Panc1 (cell line): ENCODE data around the gene EMX1. TPM values are rescaled to one million over a fixed set of nuclear protein-coding genes. Genes with fewer than 3 reads are reported as not detected.

Experiments used
- ATAC-seq: fragments of 200-7000 bp; cut with Tn5 transposase; 2 replicates; pipeline ENCODE4 v1.9.1; 2020; ENCODE audit warnings: mild to moderate bottlenecking, moderate library complexity
- BruUV-seq: library from RNA; stranded (reverse); fragments of 400-500 nt; replicated peaks from 2 replicates; lab custom pipeline; 2021; lab: Mats Ljungman, UMichigan
- CTCF ChIA-PET: fragments of 300-600 bp; sonication (Branson Sonifier 250); formaldehyde crosslinking; loops from one replicate; lab custom pipeline; 2022; ENCODE audit warnings: antibody characterized with exemption; lab: Charles Lee
- POLR2A ChIA-PET: fragments of 300-600 bp; sonication (Branson Sonifier 250); formaldehyde crosslinking; loops from one replicate; lab custom pipeline; 2022; ENCODE audit warnings: antibody characterized with exemption; lab: Charles Lee
- DNase-seq: peaks from one replicate; pipeline ENCODE4 v3.0.0-alpha.2; 2010; ENCODE audit warnings: low read depth, low spot score
- H3K27ac ChIP-seq: 2 replicates; pipeline ENCODE4 v1.5.1; 2011; ENCODE audit warnings: mild to moderate bottlenecking, low read length, inconsistent platforms
- H3K27me3 ChIP-seq: fragments of 200-500 bp; sonication (Bioruptor generic); 2 replicates; pipeline ENCODE4 v1.6.0; 2014; ENCODE audit warnings: low read length, inconsistent platforms; ENCODE audit not compliant: control insufficient read depth, insufficient read depth
- H3K36me3 ChIP-seq: fragments of 200-500 bp; sonication (Bioruptor generic); 2 replicates; pipeline ENCODE4 v1.5.1; 2014; ENCODE audit warnings: inconsistent platforms, mild to moderate bottlenecking, low read length, moderate library complexity; ENCODE audit not compliant: control insufficient read depth, insufficient read depth
- H3K4me1 ChIP-seq: 2 replicates; pipeline ENCODE4 v1.5.1; 2011; ENCODE audit warnings: inconsistent platforms, mild to moderate bottlenecking, low read length, moderate library complexity; ENCODE audit not compliant: control insufficient read depth, insufficient read depth
- H3K4me3 ChIP-seq, 2 experiments: 2 replicates each; pipeline ENCODE4 v1.5.1; 2011 to 2012; ENCODE audit warnings: low read depth in 2 of 2, low read length in 2 of 2, mild to moderate bottlenecking in 2 of 2, inconsistent platforms in 1 of 2, moderate library complexity in 1 of 2
- H3K9me3 ChIP-seq: fragments of 200-500 bp; sonication (Bioruptor generic); 2 replicates; pipeline ENCODE4 v1.5.1; 2014; ENCODE audit warnings: low read depth, mild to moderate bottlenecking, inconsistent platforms, low read length, moderate library complexity; ENCODE audit not compliant: control insufficient read depth, insufficient read depth
- POLR2AphosphoS5 ChIP-seq: IDR thresholded peaks from 2 replicates; pipeline ENCODE4 v1.6.1; 2012; ENCODE audit warnings: mild to moderate bottlenecking, low read depth, low read length, moderate library complexity
- REST ChIP-seq, 2 experiments: IDR thresholded peaks; 2 replicates each; pipeline ENCODE4 v1.6.1; 2011 to 2012; ENCODE audit warnings: low read depth in 2 of 2, control low read depth in 1 of 2, low read length in 1 of 2, mild to moderate bottlenecking in 1 of 2, moderate library complexity in 1 of 2; ENCODE audit not compliant: insufficient read depth in 1 of 2
- SIN3A ChIP-seq: IDR thresholded peaks from 2 replicates; pipeline ENCODE4 v1.6.1; 2012; ENCODE audit warnings: low read depth, mild to moderate bottlenecking, low read length, moderate library complexity, borderline replicate concordance; ENCODE audit not compliant: insufficient read depth
- TCF7L2 ChIP-seq: IDR thresholded peaks from 2 replicates; pipeline ENCODE4 v1.6.1; 2011; ENCODE audit warnings: mild to moderate bottlenecking, low read depth, low read length, inconsistent platforms
- in situ Hi-C: cut with HindIII; loops from 2 replicates; pipeline ENCODE4 v1.10.0; 2016; ENCODE audit warnings: low sequenced_read_pairs, low pct_unique_long_range_greater_than_20kb
- intact Hi-C: fragments of 100-400 bp; cut with micrococcal nuclease; formaldehyde crosslinking; loops from one replicate; pipeline ENCODE4 v1.10.0; 2022; ENCODE audit not compliant: unreplicated experiment
- total RNA-seq: library from RNA; stranded (reverse); gene quantifications from one replicate; pipeline ENCODE4 v1.2.1, GENCODE V29; 2021; ENCODE audit not compliant: unreplicated experiment
- TF ChIP-seq, protein P1 (sequence below): fragments of 450-650 bp; IDR thresholded peaks from 2 replicates; pipeline ENCODE4 v1.5.1; 2017; ENCODE audit warnings: mild to moderate bottlenecking

Gene EMX1
- total RNA-seq, 1 experiment from 2014 or later, result 0.36 TPM

DNA sequence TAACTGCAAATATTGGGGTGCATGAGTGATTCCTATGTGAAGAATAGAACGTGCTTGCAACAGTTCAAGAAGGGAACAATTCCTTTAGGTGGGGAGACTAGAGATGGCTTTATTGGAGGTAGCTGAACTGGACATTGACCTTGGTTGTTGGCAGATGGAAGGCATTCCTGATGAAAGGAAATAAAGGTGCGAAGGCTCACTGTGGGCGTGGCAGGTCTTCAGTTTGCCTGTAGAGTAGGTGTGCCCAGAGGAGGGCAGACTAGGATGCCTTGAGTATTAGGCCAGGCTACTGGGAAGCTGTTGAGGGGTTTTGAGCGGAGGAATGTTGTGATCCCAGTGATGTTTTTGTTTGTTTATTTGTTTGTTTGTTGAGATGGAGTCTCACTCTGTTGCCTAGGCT is 27.3 kb upstream of the EMX1 start:
- in situ Hi-C loops (no loop called here), intact Hi-C loops (loop anchor here (5.0 kb wide), 2 partner anchors 272 to 287 kb away; no protein-coding TSS in a partner anchor)
- POLR2A ChIA-PET, result no interaction called here
- no peak overlapping the region for H3K4me3 ChIP-seq
- DNase-seq, result no peak
- no peaks in the 10 kb centered on the region for H3K27me3 ChIP-seq
- H3K27ac ChIP-seq, result no peak overlapping the region
- BruUV-seq, result no TSS peak
- TF ChIP-seq SIN3A (no peak), REST (IDR thresholded peaks at IDR 0.05; ENCODE audit: insufficient read depth in 1 of 2, low read depth in 2 of 2, low read length in 1 of 2) (no peak), POLR2AphosphoS5 (no peak), TCF7L2 (no peak)
- TF ChIP-seq, protein P1, sequence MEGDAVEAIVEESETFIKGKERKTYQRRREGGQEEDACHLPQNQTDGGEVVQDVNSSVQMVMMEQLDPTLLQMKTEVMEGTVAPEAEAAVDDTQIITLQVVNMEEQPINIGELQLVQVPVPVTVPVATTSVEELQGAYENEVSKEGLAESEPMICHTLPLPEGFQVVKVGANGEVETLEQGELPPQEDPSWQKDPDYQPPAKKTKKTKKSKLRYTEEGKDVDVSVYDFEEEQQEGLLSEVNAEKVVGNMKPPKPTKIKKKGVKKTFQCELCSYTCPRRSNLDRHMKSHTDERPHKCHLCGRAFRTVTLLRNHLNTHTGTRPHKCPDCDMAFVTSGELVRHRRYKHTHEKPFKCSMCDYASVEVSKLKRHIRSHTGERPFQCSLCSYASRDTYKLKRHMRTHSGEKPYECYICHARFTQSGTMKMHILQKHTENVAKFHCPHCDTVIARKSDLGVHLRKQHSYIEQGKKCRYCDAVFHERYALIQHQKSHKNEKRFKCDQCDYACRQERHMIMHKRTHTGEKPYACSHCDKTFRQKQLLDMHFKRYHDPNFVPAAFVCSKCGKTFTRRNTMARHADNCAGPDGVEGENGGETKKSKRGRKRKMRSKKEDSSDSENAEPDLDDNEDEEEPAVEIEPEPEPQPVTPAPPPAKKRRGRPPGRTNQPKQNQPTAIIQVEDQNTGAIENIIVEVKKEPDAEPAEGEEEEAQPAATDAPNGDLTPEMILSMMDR, result no peak
- no peak for ATAC-seq
- CTCF ChIA-PET, result no interaction called here
- H3K9me3 ChIP-seq, result no peaks in the 10 kb centered on the region
- peaks cover 18% of the 10 kb centered on the region for H3K4me1 ChIP-seq
- H3K36me3 ChIP-seq, result no peaks in the 10 kb centered on the region; the same call in 1 of the 2 replicates

DNA sequence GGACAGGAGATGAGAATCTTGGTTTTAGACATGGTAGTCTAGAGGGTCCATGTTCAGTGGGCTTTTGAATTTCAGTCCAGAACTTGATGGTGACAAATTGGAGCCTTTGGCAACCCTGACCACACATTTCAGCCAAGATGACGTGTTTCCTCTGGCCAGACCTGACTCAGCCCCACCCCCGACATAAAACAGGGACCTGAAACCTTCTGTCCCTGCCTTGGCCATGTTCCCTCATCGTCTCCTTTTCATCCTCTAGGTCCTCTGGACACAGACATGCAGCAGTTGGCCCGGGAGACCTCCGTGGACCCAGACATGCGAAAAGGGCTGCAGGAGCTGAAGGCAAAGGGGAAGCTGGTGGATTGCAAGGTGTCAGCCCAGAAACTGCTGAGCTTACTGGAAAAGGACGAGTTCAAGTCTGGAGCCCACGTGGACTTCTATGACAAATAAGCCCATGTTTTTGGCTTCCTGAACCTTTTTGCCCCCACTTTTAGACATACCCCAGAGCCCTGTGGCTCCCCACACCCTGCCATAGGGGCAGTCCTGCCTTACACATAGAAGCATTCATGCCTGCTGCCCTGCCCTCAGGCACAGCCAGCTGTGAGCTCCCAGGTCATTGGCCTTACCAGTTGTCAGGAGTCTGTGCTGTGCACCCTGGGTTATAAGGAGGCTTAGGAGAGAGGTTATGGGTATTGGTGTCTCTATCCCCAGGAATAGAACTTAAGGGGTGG is 26.1 kb upstream of the EMX1 start:
- BruUV-seq, result TSS peak; percentile 83
- no peak overlapping the region for H3K4me3 ChIP-seq
- TF ChIP-seq TCF7L2 (no peak), SIN3A (no peak), POLR2AphosphoS5 (no peak), REST (IDR thresholded peaks at IDR 0.05; ENCODE audit: insufficient read depth in 1 of 2, low read depth in 2 of 2, low read length in 1 of 2) (no peak)
- TF ChIP-seq, protein P1, result no peak
- H3K9me3 ChIP-seq, result no peaks in the 10 kb centered on the region
- H3K4me1 ChIP-seq, result peaks cover 18% of the 10 kb centered on the region
- CTCF ChIA-PET, result no interaction called here
- H3K36me3 ChIP-seq, result no peaks in the 10 kb centered on the region; the same call in 1 of the 2 replicates
- H3K27me3 ChIP-seq, result no peaks in the 10 kb centered on the region
- no peak for DNase-seq
- intact Hi-C loops, result loop anchor here (5.0 kb wide), 2 partner anchors 271 to 286 kb away; no protein-coding TSS in a partner anchor
- POLR2A ChIA-PET, result no interaction called here
- in situ Hi-C loops, result no loop called here
- ATAC-seq, result no peak
- no peak overlapping the region for H3K27ac ChIP-seq
